Measurements from ENCODE around the gene PEX14.

Gene PEX14

DNA sequence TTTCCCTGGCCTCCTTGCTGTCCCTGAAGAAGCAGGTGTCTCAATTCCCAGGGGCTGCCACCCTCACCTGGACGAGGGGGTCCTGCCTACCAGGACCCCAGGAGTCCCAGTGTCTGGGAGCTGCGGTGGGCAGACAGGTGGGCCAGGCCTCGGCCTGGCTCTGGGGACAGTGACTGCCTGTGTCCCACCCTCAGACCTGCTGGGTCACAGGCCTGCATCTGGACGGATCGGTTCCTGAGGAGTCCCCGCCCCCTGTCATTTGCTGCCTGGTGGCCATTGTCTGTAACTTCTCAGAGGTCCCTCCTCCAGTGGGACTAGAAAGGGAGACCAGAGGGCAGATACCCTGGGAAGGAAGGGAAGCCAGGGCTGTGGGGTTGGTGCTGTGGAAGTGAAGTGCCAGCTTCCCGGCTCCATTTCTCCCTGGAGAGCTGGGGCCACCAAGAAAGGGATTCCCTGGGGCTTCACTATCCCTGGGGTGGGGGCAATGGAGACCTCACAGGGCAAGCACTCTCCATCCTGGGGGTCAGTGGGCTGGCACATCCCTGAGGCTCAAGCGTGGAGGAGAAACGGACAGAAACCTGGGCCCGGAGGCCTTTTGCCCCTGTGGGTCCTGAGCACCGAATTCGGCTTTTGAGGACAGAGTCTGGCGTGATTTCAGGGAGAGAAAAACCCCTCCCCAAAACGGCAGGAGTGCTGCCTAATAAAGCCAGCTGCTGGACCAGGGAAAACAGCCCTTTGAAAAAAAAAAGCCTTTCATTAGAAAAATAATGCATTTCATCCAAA, 157.3 kb downstream of the PEX14 start:
- Histone ChIP-seq H3K9me3 (ENCODE audit: insufficient read depth, low read length) (no peaks in the 10 kb centered on the region), H3K27ac (ENCODE audit: low read depth, low read length) (no peak overlapping the region), H3K9me2 (replicated peaks; ENCODE audit: insufficient read depth, low read length) (no peaks in the 10 kb centered on the region), H4K20me1 (ENCODE audit: low read depth, low read length) (no peaks in the 10 kb centered on the region), H3K79me2 (ENCODE audit: insufficient read depth, low read length) (no peaks in the 10 kb centered on the region), H3K36me3 (ENCODE audit: low read length) (no peaks in the 10 kb centered on the region), H3F3A (ENCODE audit: insufficient read depth) (no peaks in the 10 kb centered on the region), H3K27me3 (ENCODE audit: low read length) (no peaks in the 10 kb centered on the region), H3K9ac (ENCODE audit: low read length) (no peak overlapping the region), H3K4me3 (ENCODE audit: insufficient read depth, low read length, poor library complexity, severe bottlenecking) (no peak overlapping the region), H3K4me2 (ENCODE audit: low read depth, low read length, poor library complexity, severe bottlenecking) (no peak overlapping the region), H2AFZ (ENCODE audit: low read depth, low read length, severe bottlenecking) (no peak overlapping the region)
- no peak for TF ChIP-seq CTCF (IDR thresholded peaks at IDR 0.05; ENCODE audit: insufficient read depth, low read length, poor library complexity, severe bottlenecking)
- TF ChIP-seq EZH2phosphoT487 (conservative IDR thresholded peaks at IDR 0.05; ENCODE audit: low read length), result no peak

DNA sequence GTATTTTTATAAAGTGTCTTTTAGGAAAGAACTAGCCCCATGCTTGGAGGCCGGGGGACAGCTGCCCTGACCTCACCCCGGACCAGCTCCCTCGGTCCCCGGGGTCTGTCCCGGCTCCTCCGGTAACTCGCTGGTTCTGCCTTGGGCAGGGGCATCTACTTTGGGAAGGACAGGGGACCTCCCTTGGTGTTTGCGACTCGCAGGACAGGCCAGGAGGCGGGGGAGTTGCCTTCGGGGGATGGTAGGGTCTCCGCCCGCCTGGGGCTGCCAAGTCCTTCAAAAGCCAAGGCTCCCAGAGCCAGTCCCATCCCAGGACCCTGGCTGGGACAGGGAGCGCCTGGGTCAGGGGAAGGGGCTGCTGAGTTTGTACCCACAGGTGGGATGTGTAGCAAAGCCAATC, 157.9 kb downstream of the PEX14 start:
- no peaks in the 10 kb centered on the region for H3K9me3 ChIP-seq (ENCODE audit: insufficient read depth, low read length)
- H3K9me2 ChIP-seq (replicated peaks; ENCODE audit: insufficient read depth, low read length), result no peaks in the 10 kb centered on the region
- no peak overlapping the region for H3K4me2 ChIP-seq (ENCODE audit: low read depth, low read length, poor library complexity, severe bottlenecking)
- no peak for TF ChIP-seq EZH2phosphoT487 (conservative IDR thresholded peaks at IDR 0.05; ENCODE audit: low read length)
- TF ChIP-seq CTCF (IDR thresholded peaks at IDR 0.05; ENCODE audit: insufficient read depth, low read length, poor library complexity, severe bottlenecking), result no peak
- no peaks in the 10 kb centered on the region for H3K36me3 ChIP-seq (ENCODE audit: low read length)
- no peaks in the 10 kb centered on the region for H4K20me1 ChIP-seq (ENCODE audit: low read depth, low read length)
- H3K4me3 ChIP-seq (ENCODE audit: insufficient read depth, low read length, poor library complexity, severe bottlenecking), result no peak overlapping the region
- H2AFZ ChIP-seq (ENCODE audit: low read depth, low read length, severe bottlenecking), result no peak overlapping the region
- H3F3A ChIP-seq (ENCODE audit: insufficient read depth), result no peaks in the 10 kb centered on the region
- no peak overlapping the region for H3K27ac ChIP-seq (ENCODE audit: low read depth, low read length)
- no peak overlapping the region for H3K9ac ChIP-seq (ENCODE audit: low read length)
- H3K27me3 ChIP-seq (ENCODE audit: low read length), result no peaks in the 10 kb centered on the region
- no peaks in the 10 kb centered on the region for H3K79me2 ChIP-seq (ENCODE audit: insufficient read depth, low read length)

GRCh38 chr1:10633416-10633815, 158.7 kb downstream of the PEX14 start:
- Histone ChIP-seq H3K9ac (ENCODE audit: low read length) (no peak overlapping the region), H3K27ac (ENCODE audit: low read depth, low read length) (no peak overlapping the region), H3K27me3 (ENCODE audit: low read length) (no peaks in the 10 kb centered on the region)

More at GRCh38 chr1:10633416-10633815, 158.7 kb downstream of the PEX14 start:
- Histone ChIP-seq H3F3A (ENCODE audit: insufficient read depth) (no peaks in the 10 kb centered on the region), H2AFZ (ENCODE audit: low read depth, low read length, severe bottlenecking) (no peak overlapping the region), H3K4me2 (ENCODE audit: low read depth, low read length, poor library complexity, severe bottlenecking) (no peak overlapping the region), H3K79me2 (ENCODE audit: insufficient read depth, low read length) (no peaks in the 10 kb centered on the region), H3K4me3 (ENCODE audit: insufficient read depth, low read length, poor library complexity, severe bottlenecking) (no peak overlapping the region), H3K9me2 (replicated peaks; ENCODE audit: insufficient read depth, low read length) (no peaks in the 10 kb centered on the region), H4K20me1 (ENCODE audit: low read depth, low read length) (no peaks in the 10 kb centered on the region), H3K36me3 (ENCODE audit: low read length) (no peaks in the 10 kb centered on the region), H3K9me3 (ENCODE audit: insufficient read depth, low read length) (no peaks in the 10 kb centered on the region)
- no peak for TF ChIP-seq EZH2phosphoT487 (conservative IDR thresholded peaks at IDR 0.05; ENCODE audit: low read length)
- no peak for TF ChIP-seq CTCF (IDR thresholded peaks at IDR 0.05; ENCODE audit: insufficient read depth, low read length, poor library complexity, severe bottlenecking)
